Activated CD4-positive, alpha-beta T cell treated with anti-CD3 and anti-CD28 coated beads for 36 hours (primary cell): ENCODE results near the gene TOP2B. TPM values are rescaled to one million over a fixed set of nuclear protein-coding genes. Genes with fewer than 3 reads are reported as not detected.

Experiments used
- ATAC-seq: fragments of 200-7000 bp; cut with Tn5 transposase; one replicate; pipeline ENCODE4 v1.10.0; 2021; ENCODE audit warnings: mild to moderate bottlenecking, moderate library complexity
- CTCF ChIA-PET: fragments of 350-600 bp; sonication (Branson Sonifier 250); formaldehyde crosslinking; loops from one replicate; lab custom pipeline; 2021; ENCODE audit warnings: antibody characterized with exemption; lab: Charles Lee
- POLR2A ChIA-PET: fragments of 350-600 bp; sonication (Branson Sonifier 250); formaldehyde crosslinking; loops from one replicate; lab custom pipeline; 2021; ENCODE audit warnings: antibody characterized with exemption, inconsistent platforms; lab: Charles Lee
- DNase-seq: peaks from one replicate; pipeline ENCODE4 v3.0.0-alpha.2; 2020
- H3K27ac Mint-ChIP-seq: one replicate; pipeline ENCODE4 v1.8.0; 2021; ENCODE audit warnings: mixed read lengths
- H3K27me3 Mint-ChIP-seq: one replicate; pipeline ENCODE4 v1.8.0; 2021; ENCODE audit warnings: mixed read lengths
- H3K36me3 Mint-ChIP-seq: one replicate; pipeline ENCODE4 v1.8.0; 2021; ENCODE audit warnings: low read depth, mixed read lengths
- H3K4me1 Mint-ChIP-seq: one replicate; pipeline ENCODE4 v1.8.0; 2021; ENCODE audit warnings: mixed read lengths
- H3K4me3 Mint-ChIP-seq: one replicate; pipeline ENCODE4 v1.8.0; 2021; ENCODE audit warnings: mild to moderate bottlenecking, moderate library complexity, mixed read lengths
- H3K9me3 Mint-ChIP-seq: one replicate; pipeline ENCODE4 v1.8.0; 2021; ENCODE audit warnings: low read depth, mixed read lengths
- intact Hi-C, 2 experiments: fragments of 100-400 bp; cut with DNase I in 1 of 2; cut with micrococcal nuclease in 1 of 2; formaldehyde crosslinking; loops; one replicate each; pipeline versions ENCODE4 v1.14.2 to v1.15.1; 2022 to 2024; cut with DNase I, micrococcal nuclease
- total RNA-seq, 2 experiments: library from RNA; stranded (reverse); gene quantifications; one replicate each; pipeline ENCODE4 v1.2.3, GENCODE V29; 2021

TOP2B gene
- total RNA-seq, 2 experiments from 2014 or later = 132 to 156 TPM

- Mint-ChIP-seq H3K9me3 (no peaks in the 10 kb centered on the region), H3K27ac (no peak overlapping the region), H3K36me3 (no peaks in the 10 kb centered on the region), H3K27me3 (peaks cover 16% of the 10 kb centered on the region), H3K4me3 (no peak overlapping the region), H3K4me1 (no peaks in the 10 kb centered on the region)
- intact Hi-C loops = no loop called here
- POLR2A ChIA-PET = no interaction called here
- CTCF ChIA-PET = interaction anchor here (0.8 to 0.9 kb wide), 2 partner anchors 13 to 43 kb away, joined by 3 to 5 read pairs; no protein-coding TSS in a partner anchor
- DNase-seq (no peak), ATAC-seq (no peak)
These were observed 26.2 kb upstream of the TOP2B start for GRCh38 chr3:25690768-25691533.

- Mint-ChIP-seq H3K27me3 (peaks cover 14% of the 10 kb centered on the region), H3K36me3 (no peaks in the 10 kb centered on the region), H3K27ac (no peak overlapping the region), H3K4me1 (no peaks in the 10 kb centered on the region), H3K9me3 (no peaks in the 10 kb centered on the region), H3K4me3 (no peak overlapping the region)
- DNase-seq (no peak), ATAC-seq (no peak)
- intact Hi-C loops = no loop called here
- ChIA-PET POLR2A (no interaction called here), CTCF (no interaction called here)
These were observed 24.5 kb upstream of the TOP2B start for GRCh38 chr3:25689226-25689625.

GRCh38 chr3:25687742-25688141 is 23.0 kb upstream of the TOP2B start:
- ChIA-PET POLR2A (no interaction called here), CTCF (interaction anchor here (1.3 kb wide), 1 partner anchor 39 kb away, joined by 4 read pairs; no protein-coding TSS in a partner anchor)
- Mint-ChIP-seq H3K9me3 (no peaks in the 10 kb centered on the region), H3K4me3 (no peak overlapping the region), H3K4me1 (no peaks in the 10 kb centered on the region), H3K27ac (no peak overlapping the region), H3K27me3 (peaks cover 14% of the 10 kb centered on the region), H3K36me3 (no peaks in the 10 kb centered on the region)
- ATAC-seq (no peak), DNase-seq (no peak)
- intact Hi-C loops = no loop called here

GRCh38 chr3:25686766-25687165 is 22.1 kb upstream of the TOP2B start:
- H3K36me3 Mint-ChIP-seq = no peaks in the 10 kb centered on the region
- intact Hi-C loops = no loop called here
- CTCF ChIA-PET = interaction anchor here (1.3 kb wide), 1 partner anchor 38 kb away, joined by 4 read pairs; no protein-coding TSS in a partner anchor
- H3K27ac Mint-ChIP-seq = no peak overlapping the region
- DNase-seq (no peak), ATAC-seq (no peak)
- H3K4me1 Mint-ChIP-seq = no peaks in the 10 kb centered on the region
- H3K9me3 Mint-ChIP-seq = no peaks in the 10 kb centered on the region
- H3K4me3 Mint-ChIP-seq = no peak overlapping the region
- H3K27me3 Mint-ChIP-seq = peaks cover 14% of the 10 kb centered on the region
- POLR2A ChIA-PET = no interaction called here

GRCh38 chr3:25683882-25684281 is 19.2 kb upstream of the TOP2B start:
- intact Hi-C loops = no loop called here
- Mint-ChIP-seq H3K4me3 (no peak overlapping the region), H3K36me3 (no peaks in the 10 kb centered on the region), H3K27ac (no peak overlapping the region), H3K27me3 (peaks cover 5% of the 10 kb centered on the region), H3K4me1 (no peaks in the 10 kb centered on the region), H3K9me3 (no peaks in the 10 kb centered on the region)
- POLR2A ChIA-PET = no interaction called here
- ATAC-seq = no peak
- CTCF ChIA-PET = no interaction called here
- no peak for DNase-seq

- ChIA-PET POLR2A (no interaction called here), CTCF (no interaction called here)
- Mint-ChIP-seq H3K36me3 (no peaks in the 10 kb centered on the region), H3K4me3 (no peak overlapping the region), H3K9me3 (no peaks in the 10 kb centered on the region), H3K27me3 (peaks cover 2% of the 10 kb centered on the region), H3K27ac (no peak overlapping the region), H3K4me1 (no peaks in the 10 kb centered on the region)
- ATAC-seq (no peak), DNase-seq (no peak)
- intact Hi-C loops = no loop called here
These were observed 18.7 kb upstream of the TOP2B start for GRCh38 chr3:25683410-25683809.

GRCh38 chr3:25679642-25680302 is 15.1 kb upstream of the TOP2B start:
- ATAC-seq (no peak), DNase-seq (no peak)
- ChIA-PET CTCF (no interaction called here), POLR2A (no interaction called here)
- H3K27ac Mint-ChIP-seq = no peak overlapping the region
- no peaks in the 10 kb centered on the region for H3K4me1 Mint-ChIP-seq
- H3K4me3 Mint-ChIP-seq = no peak overlapping the region
- no peaks in the 10 kb centered on the region for H3K9me3 Mint-ChIP-seq
- intact Hi-C loops = no loop called here
- no peaks in the 10 kb centered on the region for H3K27me3 Mint-ChIP-seq
- H3K36me3 Mint-ChIP-seq = no peaks in the 10 kb centered on the region

- Mint-ChIP-seq H3K4me1 (no peaks in the 10 kb centered on the region), H3K4me3 (no peak overlapping the region), H3K9me3 (no peaks in the 10 kb centered on the region), H3K36me3 (no peaks in the 10 kb centered on the region), H3K27ac (no peak overlapping the region), H3K27me3 (no peaks in the 10 kb centered on the region)
- ChIA-PET POLR2A (no interaction called here), CTCF (no interaction called here)
- intact Hi-C loops = no loop called here
- ATAC-seq = no peak
- DNase-seq = no peak
These were observed 14.5 kb upstream of the TOP2B start for GRCh38 chr3:25679166-25679565.

GRCh38 chr3:25678581-25678980 is 13.9 kb upstream of the TOP2B start:
- ChIA-PET POLR2A (no interaction called here), CTCF (interaction anchor here (0.7 to 1.2 kb wide), 2 partner anchors 12 to 47 kb away, joined by 3 read pairs; no protein-coding TSS in a partner anchor)
- Mint-ChIP-seq H3K27ac (no peak overlapping the region), H3K4me1 (no peaks in the 10 kb centered on the region), H3K36me3 (no peaks in the 10 kb centered on the region), H3K4me3 (no peak overlapping the region), H3K27me3 (no peaks in the 10 kb centered on the region), H3K9me3 (no peaks in the 10 kb centered on the region)
- intact Hi-C loops = no loop called here
- DNase-seq (no peak), ATAC-seq (no peak)

GRCh38 chr3:25677121-25677520 is 12.4 kb upstream of the TOP2B start:
- no peak overlapping the region for H3K27ac Mint-ChIP-seq
- ChIA-PET CTCF (no interaction called here), POLR2A (no interaction called here)

GRCh38 chr3:25674670-25675069 is 10.0 kb upstream of the TOP2B start:
- Mint-ChIP-seq H3K27me3 (no peaks in the 10 kb centered on the region), H3K4me1 (no peaks in the 10 kb centered on the region), H3K27ac (no peak overlapping the region), H3K4me3 (no peak overlapping the region), H3K9me3 (no peaks in the 10 kb centered on the region), H3K36me3 (peaks cover 3% of the 10 kb centered on the region)
- CTCF ChIA-PET = interaction anchor here (0.8 kb wide), 1 partner anchor 17 kb away, joined by 3 read pairs; no protein-coding TSS in a partner anchor
- intact Hi-C loops = no loop called here
- DNase-seq (no peak), ATAC-seq (no peak)
- POLR2A ChIA-PET = no interaction called here

More at GRCh38 chr3:25677121-25677520, 12.4 kb upstream of the TOP2B start:
- intact Hi-C loops = no loop called here
- Mint-ChIP-seq H3K4me1 (no peaks in the 10 kb centered on the region), H3K4me3 (no peak overlapping the region), H3K27me3 (no peaks in the 10 kb centered on the region), H3K36me3 (peaks cover 3% of the 10 kb centered on the region), H3K9me3 (no peaks in the 10 kb centered on the region)
- DNase-seq (no peak), ATAC-seq (no peak)
